OCI-LY3 (cell line): ENCODE results near the gene CCDC190.

Experiments
- H2AFZ ChIP-seq: fragments of 200-600, 300-600 bp; shearing (Covaris generic); 2 replicates; pipeline ENCODE4 v1.6.0; 2014; ENCODE audit warnings: antibody characterized with exemption, low read depth, low read length
- H3K27ac ChIP-seq: fragments of 200-600, 300-600 bp; sonication (generic); 2 replicates; pipeline ENCODE4 v1.5.1; 2014; ENCODE audit warnings: mild to moderate bottlenecking, low read length, moderate library complexity, mixed read lengths
- H3K27me3 ChIP-seq: fragments of 200-600, 300-600 bp; sonication (generic); 2 replicates; pipeline ENCODE4 v1.6.1; 2014; ENCODE audit warnings: low read depth, low read length, mixed read lengths
- H3K36me3 ChIP-seq: fragments of 200-600, 300-600 bp; sonication (generic); replicated peaks from 2 replicates; pipeline ENCODE3; 2014; ENCODE audit warnings: low read depth, low read length, mixed read lengths
- H3K4me1 ChIP-seq: fragments of 300-600, 200-600 bp; sonication (generic); 2 replicates; pipeline ENCODE4 v1.6.1; 2014; ENCODE audit warnings: low read length, mixed read lengths
- H3K4me2 ChIP-seq: fragments of 200-600, 300-600 bp; sonication (generic); 2 replicates; pipeline ENCODE4 v1.6.1; 2014; ENCODE audit warnings: low read length, mixed read lengths
- H3K4me3 ChIP-seq: fragments of 300-600, 200-600 bp; sonication (generic); 2 replicates; pipeline ENCODE4 v1.5.1; 2014; ENCODE audit warnings: antibody characterized with exemption, mild to moderate bottlenecking, low read length, moderate library complexity
- H3K79me2 ChIP-seq: fragments of 300-600, 200-600 bp; shearing (Covaris generic); 2 replicates; pipeline ENCODE4 v1.6.1; 2014; ENCODE audit warnings: mild to moderate bottlenecking, low read length, mixed read lengths
- H3K9ac ChIP-seq: fragments of 300-600, 200-600 bp; shearing (Covaris generic); 2 replicates; pipeline ENCODE4 v1.6.0; 2014; ENCODE audit warnings: mild to moderate bottlenecking, low read length, moderate library complexity
- H3K9me3 ChIP-seq: fragments of 200-600, 300-600 bp; shearing (Covaris generic); 2 replicates; pipeline ENCODE4 v1.6.1; 2014; ENCODE audit warnings: low read length, mixed read lengths; ENCODE audit not compliant: insufficient read depth
- H4K20me1 ChIP-seq: fragments of 200-600, 300-600 bp; sonication (generic); 2 replicates; pipeline ENCODE4 v1.6.1; 2016; ENCODE audit warnings: low read length, mixed read lengths; ENCODE audit not compliant: insufficient read depth
- EZH2phosphoT487 ChIP-seq: fragments of 200-600 bp; shearing (Covaris generic); IDR thresholded peaks from 2 replicates; pipeline ENCODE4 v1.6.1; 2018; ENCODE audit warnings: antibody characterized with exemption, mixed run types, low read depth
- TF ChIP-seq, protein P1 (sequence below): fragments of 200-600, 300-600 bp; sonication (generic); IDR thresholded peaks from 2 replicates; pipeline ENCODE4 v1.5.1; 2014; ENCODE audit warnings: antibody characterized with exemption, low read length, low read depth

CCDC190 gene

DNA sequence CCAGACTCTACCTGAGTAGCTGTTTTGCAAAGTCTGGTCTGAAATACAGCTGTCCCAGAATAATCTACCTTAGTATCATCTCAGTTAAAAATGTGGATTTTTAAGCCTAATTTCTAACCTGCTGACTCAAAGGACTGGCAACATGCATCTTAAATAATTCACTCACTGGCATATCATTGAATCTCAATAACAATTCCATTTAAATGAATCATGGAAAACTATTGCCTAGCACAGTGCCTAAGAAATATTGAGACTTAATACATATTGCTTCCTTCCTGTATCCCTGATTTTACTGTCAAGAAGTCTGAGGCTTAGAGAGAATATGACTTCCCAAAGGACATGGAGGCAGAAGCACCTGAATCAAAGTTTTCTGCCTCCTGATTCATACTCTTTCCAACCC lies 3.1 kb downstream of the CCDC190 start:
- Histone ChIP-seq H3K4me2 (no peak overlapping the region), H3K36me3 (no peaks in the 10 kb centered on the region), H3K4me1 (no peaks in the 10 kb centered on the region), H3K9ac (no peak overlapping the region), H2AFZ (no peak overlapping the region), H3K27ac (no peak overlapping the region), H3K27me3 (peaks cover 10% of the 10 kb centered on the region), H3K4me3 (no peak overlapping the region), H3K79me2 (no peaks in the 10 kb centered on the region), H3K9me3 (no peaks in the 10 kb centered on the region), H4K20me1 (no peaks in the 10 kb centered on the region)
- TF ChIP-seq, protein P1, sequence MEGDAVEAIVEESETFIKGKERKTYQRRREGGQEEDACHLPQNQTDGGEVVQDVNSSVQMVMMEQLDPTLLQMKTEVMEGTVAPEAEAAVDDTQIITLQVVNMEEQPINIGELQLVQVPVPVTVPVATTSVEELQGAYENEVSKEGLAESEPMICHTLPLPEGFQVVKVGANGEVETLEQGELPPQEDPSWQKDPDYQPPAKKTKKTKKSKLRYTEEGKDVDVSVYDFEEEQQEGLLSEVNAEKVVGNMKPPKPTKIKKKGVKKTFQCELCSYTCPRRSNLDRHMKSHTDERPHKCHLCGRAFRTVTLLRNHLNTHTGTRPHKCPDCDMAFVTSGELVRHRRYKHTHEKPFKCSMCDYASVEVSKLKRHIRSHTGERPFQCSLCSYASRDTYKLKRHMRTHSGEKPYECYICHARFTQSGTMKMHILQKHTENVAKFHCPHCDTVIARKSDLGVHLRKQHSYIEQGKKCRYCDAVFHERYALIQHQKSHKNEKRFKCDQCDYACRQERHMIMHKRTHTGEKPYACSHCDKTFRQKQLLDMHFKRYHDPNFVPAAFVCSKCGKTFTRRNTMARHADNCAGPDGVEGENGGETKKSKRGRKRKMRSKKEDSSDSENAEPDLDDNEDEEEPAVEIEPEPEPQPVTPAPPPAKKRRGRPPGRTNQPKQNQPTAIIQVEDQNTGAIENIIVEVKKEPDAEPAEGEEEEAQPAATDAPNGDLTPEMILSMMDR = no peak
- no peak for TF ChIP-seq EZH2phosphoT487

DNA sequence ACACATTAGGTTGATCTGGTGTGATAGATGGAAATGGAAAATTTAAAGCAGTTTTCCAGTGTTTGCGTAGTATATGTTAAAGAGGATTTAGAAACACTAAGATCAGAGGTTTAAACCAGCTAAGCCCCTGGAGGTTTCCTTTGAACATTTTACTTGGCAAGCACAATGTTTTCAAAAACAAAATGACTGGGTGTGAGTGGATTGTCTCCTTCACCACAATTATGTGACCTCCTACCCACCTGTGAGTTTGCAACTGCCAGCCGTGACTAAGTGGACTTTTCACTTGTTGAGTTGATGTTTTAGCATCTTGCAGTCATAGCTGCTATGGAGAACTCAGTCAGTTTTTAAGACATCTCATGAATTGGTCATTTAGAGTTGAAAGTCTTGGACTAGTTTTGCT lies 4.7 kb downstream of the CCDC190 start:
- TF ChIP-seq, protein P1 = no peak
- TF ChIP-seq EZH2phosphoT487 = no peak
- no peaks in the 10 kb centered on the region for H4K20me1 ChIP-seq
- H3K9me3 ChIP-seq = no peaks in the 10 kb centered on the region
- H3K4me1 ChIP-seq = no peaks in the 10 kb centered on the region
- H3K79me2 ChIP-seq = no peaks in the 10 kb centered on the region
- no peaks in the 10 kb centered on the region for H3K27me3 ChIP-seq
- H2AFZ ChIP-seq = no peak overlapping the region
- no peak overlapping the region for H3K4me2 ChIP-seq
- H3K27ac ChIP-seq = no peak overlapping the region
- H3K4me3 ChIP-seq = no peak overlapping the region
- no peak overlapping the region for H3K9ac ChIP-seq
- H3K36me3 ChIP-seq = no peaks in the 10 kb centered on the region

DNA sequence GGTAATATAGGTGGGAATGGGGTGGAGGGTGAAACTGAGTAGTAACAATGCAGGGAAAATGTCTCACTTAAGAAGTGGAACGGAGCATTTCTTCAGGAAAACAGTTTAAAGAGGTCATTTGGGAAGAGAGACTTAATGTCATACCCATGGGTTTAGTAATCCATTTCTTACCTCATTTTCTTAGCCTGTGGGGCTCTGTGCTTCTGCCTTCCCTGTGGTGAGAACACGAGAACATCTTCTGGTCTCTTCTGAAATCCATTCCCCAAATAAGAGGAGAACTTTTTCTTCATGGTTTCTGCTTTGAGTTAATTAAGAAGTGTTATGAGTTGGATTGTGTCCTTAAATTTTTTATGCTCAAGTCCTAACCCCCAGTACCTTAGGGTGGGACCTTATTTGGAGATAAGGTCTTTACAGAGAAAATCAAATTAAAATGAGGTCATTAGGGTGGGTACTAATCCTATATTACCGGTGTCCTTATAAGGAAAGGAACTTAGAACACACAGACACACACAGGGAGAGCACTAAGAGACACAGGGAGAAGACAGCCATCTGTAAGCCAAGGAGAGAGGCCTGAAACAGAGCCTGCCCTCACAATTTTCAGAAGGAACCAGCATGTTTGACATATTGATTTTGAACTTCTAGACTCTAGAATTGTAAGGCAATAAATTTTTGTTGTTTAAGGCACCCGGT lies 5.4 kb downstream of the CCDC190 start:
- no peak overlapping the region for H3K27ac ChIP-seq
- no peaks in the 10 kb centered on the region for H3K27me3 ChIP-seq
- no peaks in the 10 kb centered on the region for H3K9me3 ChIP-seq
- H3K4me2 ChIP-seq = no peak overlapping the region
- H4K20me1 ChIP-seq = no peaks in the 10 kb centered on the region
- no peak overlapping the region for H2AFZ ChIP-seq
- H3K4me3 ChIP-seq = no peak overlapping the region
- H3K4me1 ChIP-seq = no peaks in the 10 kb centered on the region
- no peak overlapping the region for H3K9ac ChIP-seq
- H3K79me2 ChIP-seq = no peaks in the 10 kb centered on the region
- TF ChIP-seq, protein P1 = no peak
- TF ChIP-seq EZH2phosphoT487 = no peak
- H3K36me3 ChIP-seq = no peaks in the 10 kb centered on the region

DNA sequence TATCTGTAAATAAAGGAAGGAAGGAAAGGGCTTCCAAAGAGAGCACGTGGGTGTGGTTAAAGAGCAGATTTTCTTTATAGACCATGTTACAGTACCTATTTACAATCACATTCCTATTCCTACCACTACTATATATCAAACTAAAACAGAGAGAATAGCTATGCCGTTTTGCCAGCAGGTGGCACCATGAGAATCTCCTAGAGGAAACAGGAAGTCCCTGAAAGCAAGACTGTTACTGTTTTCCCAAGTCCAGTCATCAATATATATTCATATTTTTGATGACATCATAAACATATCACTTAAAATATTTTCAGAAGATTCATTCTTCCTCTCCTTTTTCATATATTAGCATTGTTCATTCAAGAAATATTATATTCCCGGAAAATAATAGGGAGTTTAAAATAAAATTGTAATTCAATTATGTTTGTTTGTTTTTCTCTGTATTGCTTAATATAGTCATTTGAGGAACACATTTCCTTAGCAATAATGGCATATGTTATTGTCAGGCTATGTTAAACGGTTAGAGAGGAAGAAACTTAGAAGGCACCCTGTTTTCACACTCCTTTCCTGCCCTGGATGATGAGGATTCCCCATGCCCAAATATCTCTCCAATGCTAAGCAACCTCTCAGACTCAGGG lies 6.6 kb downstream of the CCDC190 start:
- no peaks in the 10 kb centered on the region for H3K36me3 ChIP-seq
- H3K9ac ChIP-seq = no peak overlapping the region
- TF ChIP-seq EZH2phosphoT487 = no peak
- TF ChIP-seq, protein P1 = peak; percentile 91
- no peaks in the 10 kb centered on the region for H4K20me1 ChIP-seq
- H3K27me3 ChIP-seq = no peaks in the 10 kb centered on the region
- no peaks in the 10 kb centered on the region for H3K9me3 ChIP-seq
- H3K4me3 ChIP-seq = no peak overlapping the region
- no peak overlapping the region for H3K27ac ChIP-seq
- no peaks in the 10 kb centered on the region for H3K79me2 ChIP-seq
- H3K4me1 ChIP-seq = no peaks in the 10 kb centered on the region
- peak overlapping the region; percentile 28; the same call in 1 of the 2 replicates for H3K4me2 ChIP-seq
- peak overlapping the region; percentile 69 for H2AFZ ChIP-seq
